HG02981 (cell line): Measurements from ENCODE around the gene GGA3.
"Not testable (repeated sequence)": the region's sequence is repeated elsewhere in the genome, so short reads cannot be mapped to it uniquely, and the experiment has no call there.

Source experiments
- ATAC-seq: cut with Tn5 transposase; IDR thresholded peaks from one replicate; pipeline ENCODE4 v1.9.1; 2021; ENCODE audit warnings: mild to moderate bottlenecking, moderate library complexity; ENCODE audit not compliant: unreplicated experiment

GGA3 gene

GRCh38 chr17:75273977-75274708 lies 12.7 kb upstream of the GGA3 start:
- ATAC-seq = no peak

- ATAC-seq = no peak
These were observed 11.4 kb upstream of the GGA3 start for GRCh38 chr17:75272848-75273184.

GRCh38 chr17:75271955-75272847 lies 10.8 kb upstream of the GGA3 start:
- ATAC-seq = no peak

- peak; percentile 64 for ATAC-seq
These were observed 10.0 kb upstream of the GGA3 start for GRCh38 chr17:75271233-75271954.

- no peak for ATAC-seq
These were observed 9.5 kb upstream of the GGA3 start, which contains the start of gene MIF4GD for GRCh38 chr17:75270966-75271232. Gene MIF4GD (minus strand): TSS chr17:75271231. CDS start chr17:75270195, 1,036 bp downstream.

GRCh38 chr17:75270218-75270965 lies 9.0 kb upstream of the GGA3 start:
- ATAC-seq = peak; percentile 33

GRCh38 chr17:75269844-75270217 lies 8.4 kb upstream of the GGA3 start:
- ATAC-seq = no peak

GRCh38 chr17:75267411-75268232 lies 6.2 kb upstream of the GGA3 start:
- no peak for ATAC-seq

GRCh38 chr17:75267153-75267410 lies 5.7 kb upstream of the GGA3 start:
- ATAC-seq = no peak

- no peak for ATAC-seq
These were observed 5.1 kb upstream of the GGA3 start for GRCh38 chr17:75266316-75267152.

- no peak for ATAC-seq
These were observed 4.4 kb upstream of the GGA3 start for GRCh38 chr17:75265614-75266315.

- no peak for ATAC-seq
These were observed 1.6 kb upstream of the GGA3 start for GRCh38 chr17:75263055-75263454.

- no peak for ATAC-seq
These were observed 753 bp upstream of the GGA3 start for GRCh38 chr17:75262112-75262606.

- peak; percentile 10 for ATAC-seq
These were observed 618 bp downstream of the GGA3 start for GRCh38 chr17:75260641-75261335.

- not testable (repeated sequence) for ATAC-seq
These were observed 4.2 kb downstream of the GGA3 start for GRCh38 chr17:75257228-75257627.

- not testable (repeated sequence) for ATAC-seq
These were observed 5.3 kb downstream of the GGA3 start for GRCh38 chr17:75255954-75256698.

GRCh38 chr17:75252039-75252816 lies 9.2 kb downstream of the GGA3 start:
- ATAC-seq = no peak
